Fibroblast of lung (primary cell): ENCODE results near the gene PRKCH.

Experiments used
- CTCF ChIP-seq, 2 donors: IDR thresholded peaks in 1 of 2; conservative IDR thresholded peaks in 1 of 2; 1 replicate in 1 of 2; 2 replicates in 1 of 2; pipeline ENCODE4 v1.5.1; 2011 to 2012; ENCODE audit warnings: low read length in 2 of 2, control low read depth in 1 of 2, inconsistent platforms in 1 of 2, low read depth in 1 of 2, mild to moderate bottlenecking in 1 of 2
- EZH2 ChIP-seq: IDR thresholded peaks from 2 replicates; pipeline ENCODE4 v1.5.1; 2012; ENCODE audit warnings: low read length, control low read depth, mild to moderate bottlenecking; ENCODE audit errors: missing control alignments

GRCh38 chr14:61326146-61326545, 4.8 kb downstream of the PRKCH start:
- TF ChIP-seq CTCF (conservative IDR thresholded peaks at IDR 0.05 in 1 of 2, IDR thresholded peaks at IDR 0.05 in 1 of 2; ENCODE audit: low read depth in 1 of 2, low read length in 2 of 2) (no peak), EZH2 (no peak)
